SIG-M5 treated with dmso at 0.1 percent for 504 hours (cell line): ENCODE results near the gene GRIN2C.

ENCODE experiments used
- DNase-seq: peaks from one replicate; lab custom pipeline; 2025; ENCODE audit not compliant: unreplicated experiment; lab: John Stamatoyannopoulos, UW

Gene GRIN2C

GRCh38 chr17:74850310-74850709 lies 9.4 kb downstream of the GRIN2C start:
- DNase-seq = no peak

- DNase-seq = no peak
Measured at GRCh38 chr17:74848656-74849399, 10.9 kb downstream of the GRIN2C start.

- no peak for DNase-seq
Measured at GRCh38 chr17:74846621-74847020, 13.1 kb downstream of the GRIN2C start.

- DNase-seq = no peak
Measured at GRCh38 chr17:74843352-74843627, 16.4 kb downstream of the GRIN2C start.

GRCh38 chr17:74842599-74843351 lies 16.9 kb downstream of the GRIN2C start:
- no peak for DNase-seq

GRCh38 chr17:74842146-74842598 lies 17.5 kb downstream of the GRIN2C start:
- no peak for DNase-seq

GRCh38 chr17:74840989-74841666 lies 18.6 kb downstream of the GRIN2C start:
- DNase-seq = peak; percentile 38

- no peak for DNase-seq
Measured at GRCh38 chr17:74839990-74840852, 19.5 kb downstream of the GRIN2C start.

GRCh38 chr17:74838274-74838673 lies 21.4 kb downstream of the GRIN2C start:
- no peak for DNase-seq

GRCh38 chr17:74836691-74837467 lies 22.8 kb downstream of the GRIN2C start:
- DNase-seq = no peak

GRCh38 chr17:74836191-74836590 lies 23.5 kb downstream of the GRIN2C start:
- DNase-seq = no peak

- no peak for DNase-seq
Measured at GRCh38 chr17:74833501-74834377, 25.9 kb downstream of the GRIN2C start.

- no peak for DNase-seq
Measured at GRCh38 chr17:74832421-74832820, 27.3 kb downstream of the GRIN2C start.

- no peak for DNase-seq
Measured at GRCh38 chr17:74831444-74832146, 28.1 kb downstream of the GRIN2C start.

GRCh38 chr17:74830861-74831260 lies 28.8 kb downstream of the GRIN2C start:
- no peak for DNase-seq

GRCh38 chr17:74827800-74828199 lies 31.9 kb downstream of the GRIN2C start:
- no peak for DNase-seq

GRCh38 chr17:74825952-74826719 lies 33.5 kb downstream of the GRIN2C start:
- no peak for DNase-seq
